Small intestine (tissue), 7 donors: ENCODE measurements around the gene ATF7IP2. TPM values are rescaled to one million over a fixed set of nuclear protein-coding genes. Genes with fewer than 3 reads are reported as not detected.

Experiments
- DNase-seq, 2 donors: peaks; one replicate each; pipeline versions ENCODE4 v3.0.0 to v3.0.0-alpha.2; 2013
- FAIRE-seq: peaks from 2 replicates; lab custom pipeline; 2012; peaks lifted over from hg19 to GRCh38; lab: Jason Lieb, UNC
- H3K27ac ChIP-seq, 3 donors: one replicate each; pipeline ENCODE4 v1.5.1; 2013; ENCODE audit warnings: low read length in 2 of 3, mild to moderate bottlenecking in 2 of 3, control low read depth in 1 of 3, inconsistent platforms in 1 of 3, low read depth in 1 of 3, moderate library complexity in 1 of 3
- H3K27me3 ChIP-seq, 3 donors: one replicate each; pipeline ENCODE4 v1.6.1; 2013; ENCODE audit warnings: low read length in 3 of 3, inconsistent platforms in 1 of 3; ENCODE audit not compliant: control insufficient read depth in 3 of 3, insufficient read depth in 3 of 3
- H3K36me3 ChIP-seq, 3 donors: one replicate each; pipeline ENCODE4 v1.6.1; 2013; ENCODE audit warnings: low read length in 3 of 3, inconsistent platforms in 1 of 3, low read depth in 1 of 3, mild to moderate bottlenecking in 1 of 3, moderate library complexity in 1 of 3; ENCODE audit not compliant: control insufficient read depth in 3 of 3, insufficient read depth in 2 of 3
- H3K4me1 ChIP-seq, 3 donors: one replicate each; pipeline ENCODE4 v1.6.1; 2013; ENCODE audit warnings: low read length in 2 of 3, inconsistent platforms in 1 of 3, low read depth in 1 of 3, mild to moderate bottlenecking in 1 of 3, moderate library complexity in 1 of 3; ENCODE audit not compliant: control insufficient read depth in 3 of 3, insufficient read depth in 2 of 3
- H3K4me3 ChIP-seq, 3 donors: one replicate each; pipeline ENCODE4 v1.5.1; 2013; ENCODE audit warnings: low read length in 3 of 3, control low read depth in 1 of 3, inconsistent platforms in 1 of 3, low read depth in 1 of 3, mild to moderate bottlenecking in 1 of 3, moderate library complexity in 1 of 3
- H3K9me3 ChIP-seq, 2 donors: one replicate each; pipeline ENCODE4 v1.6.1; 2013; ENCODE audit warnings: low read depth in 1 of 2, low read length in 1 of 2; ENCODE audit not compliant: control insufficient read depth in 2 of 2, insufficient read depth in 1 of 2
- WGBS, 3 donors: extraction: QIAGEN DNeasy Blood & Tissue Kit; methylation state at CpG; one replicate each; pipeline ENCODE4 v1.1.7; 2013; 5-methylcytosine and 5-hydroxymethylcytosine counted together
- polyA plus RNA-seq, 4 donors: library from polyadenylated mRNA; stranded (reverse) in 3 of 4; unstranded in 1 of 4; fragments of 200-250 nt in 3 of 4; fragments of 120-200 nt in 1 of 4; gene quantifications; one replicate each; pipeline versions ENCODE4 v1.2.1 to v1.2.3, GENCODE V29; 2013
- donor health status: healthy with polysubstance abuse.
- donor health status: control.
- donor health status: control.
- donor health status: Bipolar disorder and iron deficiency.
- donor health status: healthy.

ATF7IP2 gene
- polyA plus RNA-seq, 4 donors = 9.6 to 58.2 (median 23.7) TPM

DNA sequence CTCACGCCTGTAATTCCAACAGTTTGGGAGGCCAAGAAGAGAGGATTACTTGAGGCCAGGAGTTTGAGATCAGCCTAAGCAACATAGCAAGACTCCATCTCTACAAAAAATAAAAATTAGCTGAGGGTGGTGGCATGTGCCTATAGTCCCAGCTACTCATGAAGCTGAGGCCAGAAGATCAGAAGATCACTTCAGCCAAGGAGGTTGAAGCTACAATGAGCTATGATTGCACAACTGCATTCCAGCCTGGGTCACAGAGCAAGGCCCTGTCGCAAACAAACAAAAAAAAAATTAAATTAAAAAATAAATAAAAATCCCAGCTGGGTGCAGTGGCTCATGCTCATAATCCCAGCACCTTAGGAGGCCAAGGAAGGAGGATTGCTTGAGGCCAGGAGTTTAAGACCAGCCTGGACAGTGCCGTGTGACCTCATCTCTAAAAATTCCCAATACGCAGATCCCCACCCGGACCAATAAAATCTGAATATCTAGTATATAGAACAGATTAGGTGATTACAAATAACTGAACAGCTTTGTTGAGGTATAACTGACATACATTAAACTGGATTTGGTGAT, 18.2 kb upstream of the ATF7IP2 start:
- no peak for FAIRE-seq
- DNase-seq = no peak
- no peak overlapping the region for H3K27ac ChIP-seq
- H3K4me3 ChIP-seq = no peak overlapping the region
- WGBS, 3 donors = 74 to 81% (median 81%) methylated on average over 5 of the region's 5 CpGs
- H3K9me3 ChIP-seq = peaks cover 0 to 4% of the 10 kb centered on the region in 2 donors
- no peaks in the 10 kb centered on the region for H3K27me3 ChIP-seq
- H3K4me1 ChIP-seq = no peaks in the 10 kb centered on the region
- no peaks in the 10 kb centered on the region for H3K36me3 ChIP-seq

DNA sequence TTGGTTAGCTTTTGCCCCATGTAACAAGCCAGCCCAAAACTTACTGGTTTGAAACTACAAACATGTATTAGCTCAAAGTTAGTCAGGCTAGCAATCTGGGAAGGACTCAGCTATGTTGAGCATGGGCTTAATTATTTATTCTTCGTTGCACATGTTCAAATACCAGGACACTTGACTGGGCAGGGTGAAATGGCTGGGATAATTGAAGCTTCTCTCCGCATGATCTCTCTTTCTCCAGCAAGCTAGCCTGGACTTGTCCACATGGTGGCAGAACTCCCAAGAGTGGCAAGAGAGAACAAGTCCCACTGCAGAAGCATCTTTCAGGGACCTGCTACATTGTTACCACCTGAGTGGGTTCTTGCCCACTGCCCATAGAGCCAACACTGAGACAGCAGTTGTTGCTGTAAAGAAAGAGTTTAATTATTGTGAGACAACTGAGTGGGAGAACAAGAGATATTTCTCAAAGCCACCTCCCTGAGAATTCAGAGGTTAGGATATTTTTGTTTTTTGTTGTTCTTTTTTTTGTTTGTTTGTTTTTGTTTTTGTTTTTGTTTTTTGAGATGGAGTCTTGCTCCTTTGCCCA, 16.8 kb upstream of the ATF7IP2 start:
- H3K9me3 ChIP-seq = peaks cover 0 to 4% of the 10 kb centered on the region in 2 donors
- WGBS, 3 donors = 70 to 85% (median 73%) methylated on average over 2 of the region's 2 CpGs
- no peak overlapping the region for H3K27ac ChIP-seq
- no peaks in the 10 kb centered on the region for H3K27me3 ChIP-seq
- no peak for FAIRE-seq
- no peak overlapping the region for H3K4me3 ChIP-seq
- no peaks in the 10 kb centered on the region for H3K36me3 ChIP-seq
- no peak for DNase-seq
- no peaks in the 10 kb centered on the region for H3K4me1 ChIP-seq

DNA sequence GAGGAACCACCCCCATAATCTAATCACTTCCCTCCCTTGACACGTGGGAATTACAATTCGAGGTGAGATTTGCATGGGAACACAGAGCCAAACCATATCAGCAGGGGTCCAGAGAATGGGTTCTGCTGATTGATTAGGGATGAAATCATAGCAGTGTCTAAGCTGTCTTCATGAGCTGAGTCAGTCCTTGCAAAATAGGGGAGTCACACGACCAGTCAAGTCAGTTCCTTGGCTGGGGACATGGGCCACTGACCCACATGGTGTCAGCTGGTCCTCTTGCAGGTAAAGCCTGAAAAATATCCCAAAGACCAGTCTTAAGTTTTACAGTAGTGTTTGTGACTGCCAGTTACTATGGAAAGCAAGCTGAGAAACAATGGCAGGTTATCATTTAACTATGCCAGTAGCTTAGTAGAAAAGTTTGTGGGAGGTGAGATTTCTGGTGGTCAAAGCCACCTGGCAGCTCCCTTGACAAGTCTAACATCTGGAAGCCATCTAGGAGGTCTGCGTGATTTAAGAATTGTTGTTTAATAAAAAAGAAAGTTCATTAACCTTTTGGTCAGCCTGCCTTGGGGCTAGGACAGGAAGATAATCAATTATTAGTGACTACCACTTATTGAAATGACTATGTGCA, 15.7 kb upstream of the ATF7IP2 start:
- FAIRE-seq (no peak), DNase-seq (no peak)
- Histone ChIP-seq H3K27me3 (no peaks in the 10 kb centered on the region), H3K9me3 (peaks cover 0 to 4% of the 10 kb centered on the region in 2 donors), H3K4me1 (no peaks in the 10 kb centered on the region), H3K4me3 (no peak overlapping the region), H3K27ac (no peak overlapping the region), H3K36me3 (no peaks in the 10 kb centered on the region)
- 46 to 69% (median 61%) methylated on average over 4 of the region's 4 CpGs for WGBS, 3 donors

DNA sequence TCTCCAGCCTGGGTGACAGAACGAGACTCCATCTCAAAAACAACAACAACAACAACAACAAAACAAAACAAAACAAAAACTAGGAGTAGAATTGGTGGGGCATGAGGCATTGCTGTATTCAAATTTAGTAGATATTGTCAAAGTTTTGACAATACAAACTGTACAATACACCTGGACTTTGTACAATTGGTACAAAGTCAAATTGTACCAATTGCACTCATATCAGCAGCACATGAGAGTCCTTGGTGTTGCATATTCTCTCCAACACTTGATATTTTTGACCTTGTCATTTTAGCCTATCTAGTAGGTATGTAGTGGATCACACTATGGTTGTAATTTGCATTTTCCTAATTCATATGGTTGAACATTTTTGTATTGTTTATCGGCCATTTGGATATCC, 14.3 kb upstream of the ATF7IP2 start:
- H3K4me3 ChIP-seq = no peak overlapping the region
- no peak for FAIRE-seq
- H3K36me3 ChIP-seq = no peaks in the 10 kb centered on the region
- peaks cover 0 to 4% of the 10 kb centered on the region in 2 donors for H3K9me3 ChIP-seq
- no peaks in the 10 kb centered on the region for H3K27me3 ChIP-seq
- no peak overlapping the region for H3K27ac ChIP-seq
- H3K4me1 ChIP-seq = no peaks in the 10 kb centered on the region
- WGBS, 3 donors = 79 to 87% (median 81%) methylated on average over 2 of the region's 2 CpGs
- DNase-seq = no peak

DNA sequence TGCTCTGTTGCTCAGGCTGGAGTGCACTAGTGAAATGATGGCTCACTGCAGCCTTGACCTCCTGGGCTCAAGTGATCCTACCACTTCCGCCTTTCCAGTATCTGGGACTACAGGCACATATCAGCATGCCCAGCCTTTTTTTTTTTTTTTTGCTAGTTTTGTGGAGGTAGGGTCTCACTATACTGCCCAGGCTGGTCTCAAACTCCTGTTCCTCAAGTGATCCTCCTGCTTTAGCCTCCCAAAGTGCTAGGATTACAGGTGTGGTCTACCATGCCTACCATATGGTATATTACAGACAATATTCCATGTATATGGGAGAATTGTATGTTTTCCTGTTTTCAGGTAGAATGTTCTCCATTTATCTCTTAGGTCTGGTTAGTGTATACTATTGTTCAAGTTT, 12.3 kb upstream of the ATF7IP2 start:
- no peaks in the 10 kb centered on the region for H3K36me3 ChIP-seq
- WGBS, 3 donors = 62 to 97% (median 88%) methylated on average over 1 of the region's 1 CpG
- no peaks in the 10 kb centered on the region for H3K4me1 ChIP-seq
- no peak for DNase-seq
- no peaks in the 10 kb centered on the region for H3K27me3 ChIP-seq
- H3K27ac ChIP-seq = no peak overlapping the region
- FAIRE-seq = no peak
- H3K4me3 ChIP-seq = no peak overlapping the region
- peaks cover 0 to 4% of the 10 kb centered on the region in 2 donors for H3K9me3 ChIP-seq

DNA sequence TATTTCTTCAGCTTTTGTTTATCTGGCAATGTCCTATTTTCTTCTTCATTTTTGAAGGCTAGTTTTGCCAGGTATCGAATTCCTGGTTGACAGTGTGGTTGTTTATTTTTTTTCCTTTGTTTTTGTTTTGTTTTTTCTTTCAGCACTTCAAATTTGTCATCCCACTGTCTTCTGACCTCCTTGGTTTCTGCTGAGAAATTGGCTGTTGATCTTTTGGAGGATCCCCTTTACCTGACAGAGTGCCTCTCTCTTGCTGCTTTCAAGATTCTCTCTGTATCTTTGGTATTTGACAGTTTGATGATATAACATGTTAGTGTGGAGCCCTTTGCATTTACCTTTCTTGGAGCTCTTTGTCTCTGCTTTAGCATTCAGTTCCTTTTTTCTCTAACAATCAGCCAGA, 9.6 kb upstream of the ATF7IP2 start:
- DNase-seq = no peak
- FAIRE-seq = no peak
- WGBS, 3 donors = 87 to 100% (median 93%) methylated on average over 1 of the region's 1 CpG
- H3K4me1 ChIP-seq = no peaks in the 10 kb centered on the region
- H3K4me3 ChIP-seq = no peak overlapping the region
- no peaks in the 10 kb centered on the region for H3K9me3 ChIP-seq
- no peaks in the 10 kb centered on the region for H3K27me3 ChIP-seq
- no peak overlapping the region for H3K27ac ChIP-seq
- no peaks in the 10 kb centered on the region for H3K36me3 ChIP-seq

DNA sequence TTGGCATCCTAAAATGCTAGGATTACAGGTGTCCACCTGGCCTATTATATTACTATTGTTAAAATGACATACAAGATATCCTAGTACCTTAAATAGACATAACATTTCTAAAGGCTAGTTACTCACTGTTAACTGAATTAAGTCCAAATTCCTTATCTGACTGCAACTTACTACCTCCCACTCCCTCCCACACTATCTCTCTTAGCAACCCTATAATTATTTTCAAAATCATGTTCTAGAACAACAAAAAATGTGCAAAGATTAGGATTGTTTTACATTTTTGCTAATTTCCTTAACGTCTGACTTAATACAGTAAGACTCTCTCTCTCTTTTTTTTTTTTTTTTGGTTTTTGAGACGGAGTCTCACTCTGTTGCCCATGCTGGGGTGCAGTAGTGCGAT, 2.2 kb upstream of the ATF7IP2 start:
- Histone ChIP-seq H3K4me1 (peaks cover 0 to 5% (median 2%) of the 10 kb centered on the region in 3 donors), H3K36me3 (peaks cover 0 to 6% (median 0%) of the 10 kb centered on the region in 3 donors), H3K4me3 (no peak overlapping the region), H3K27me3 (no peaks in the 10 kb centered on the region), H3K9me3 (peaks cover 0 to 9% of the 10 kb centered on the region in 2 donors), H3K27ac (no peak overlapping the region)
- WGBS, 3 donors = 58 to 84% (median 76%) methylated on average over 3 of the region's 3 CpGs
- DNase-seq (no peak), FAIRE-seq (no peak)

DNA sequence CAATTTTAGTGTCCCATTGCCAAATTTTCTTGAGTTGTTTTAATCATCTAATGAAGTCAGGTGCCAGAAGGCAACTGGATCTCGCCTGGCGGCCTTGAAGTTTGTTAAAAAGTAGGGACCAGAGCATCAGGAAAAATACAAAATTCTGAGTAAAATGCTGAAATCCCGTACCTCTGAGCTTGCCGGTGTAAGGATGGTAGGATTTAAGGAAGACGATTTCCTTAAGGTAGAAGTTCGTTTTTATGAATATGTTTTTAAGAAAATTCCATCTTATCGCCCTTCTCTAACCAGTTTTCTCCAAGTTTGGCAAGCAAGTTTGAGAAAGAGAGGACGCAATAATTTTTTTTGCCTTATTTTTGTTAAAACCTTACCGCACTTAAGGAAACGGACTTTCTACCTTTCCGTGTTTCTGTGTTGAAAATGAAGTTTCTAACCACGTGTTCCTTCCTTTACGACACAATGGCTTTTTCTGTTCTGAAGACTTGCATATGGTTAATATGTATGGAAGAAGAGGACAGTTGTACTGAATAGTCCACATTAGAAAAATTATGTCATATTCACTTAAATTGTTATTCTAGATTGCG, 748 bp downstream of the ATF7IP2 start:
- Histone ChIP-seq H3K9me3 (peaks cover 0 to 9% of the 10 kb centered on the region in 2 donors), H3K4me1 (peaks cover 0 to 5% (median 2%) of the 10 kb centered on the region in 3 donors), H3K27ac (peak overlapping the region in 2 of 3 donors; percentile 47 to 85), H3K4me3 (peak overlapping the region; percentile 12 to 76 (median 69)), H3K36me3 (peaks cover 0 to 11% (median 0%) of the 10 kb centered on the region in 3 donors), H3K27me3 (no peaks in the 10 kb centered on the region)
- FAIRE-seq = no peak
- WGBS, 3 donors = 6 to 13% (median 6%) methylated on average over 14 of the region's 14 CpGs
- DNase-seq = peak; percentile 30 to 69
